ENCODE data around the gene NADK2. TPM values are rescaled to one million over a fixed set of nuclear protein-coding genes. Genes with fewer than 3 reads are reported as not detected.

Gene NADK2
- total RNA-seq, 1 experiment from 2014 or later: 21.2 TPM

DNA sequence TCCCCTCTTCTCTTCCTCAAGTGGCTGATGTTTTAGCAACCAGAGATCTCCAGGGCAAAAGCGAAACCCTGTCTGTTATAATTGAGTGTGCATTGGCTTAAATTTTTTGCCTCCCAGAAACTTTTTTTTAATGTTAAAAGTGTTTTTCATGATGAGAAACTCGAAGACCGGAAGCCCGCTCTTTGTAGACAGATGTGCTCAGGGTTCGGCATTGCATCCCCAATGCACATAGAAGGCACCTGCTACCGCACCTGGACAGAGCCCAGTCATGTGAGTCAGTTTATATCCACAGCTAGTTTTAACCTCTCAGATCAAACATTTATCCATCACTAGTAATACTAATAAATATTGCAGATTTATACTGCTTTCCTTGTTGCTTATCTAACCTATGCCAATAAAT, 19.5 kb upstream of the NADK2 start:
- CTCF ChIA-PET: no interaction called here
- H3K4me2 ChIP-seq (ENCODE audit: low read length): no peak overlapping the region

More for the DNA sequence above, 19.5 kb upstream of the NADK2 start:
- Histone ChIP-seq H2AFZ (ENCODE audit: low read depth, low read length, poor library complexity, severe bottlenecking) (no peak overlapping the region), H3K9me2 (ENCODE audit: insufficient read depth) (no peaks in the 10 kb centered on the region), H3K27me3 (ENCODE audit: insufficient read depth, low read length) (no peaks in the 10 kb centered on the region), H3K9me3 (ENCODE audit: control insufficient read depth in 1 of 2, insufficient read depth in 1 of 2, low read depth in 1 of 2, low read length in 2 of 2) (no peaks in the 10 kb centered on the region), H3K9ac (ENCODE audit: low read length) (no peak overlapping the region), H3K36me3 (ENCODE audit: control insufficient read depth in 1 of 2, insufficient read depth in 2 of 2, low read length in 2 of 2) (no peaks in the 10 kb centered on the region), H3K27ac (ENCODE audit: low read depth, low read length) (no peak overlapping the region), H4K20me1 (ENCODE audit: insufficient read depth) (no peaks in the 10 kb centered on the region), H3K4me1 (ENCODE audit: control insufficient read depth in 1 of 2, insufficient read depth in 2 of 2, low read length in 2 of 2) (no peaks in the 10 kb centered on the region), H3K4me3 (replicated peaks in 1 of 2; ENCODE audit: low read depth in 1 of 2, low read length in 2 of 2) (no peak overlapping the region), H3K79me2 (ENCODE audit: insufficient read depth, low read length) (no peaks in the 10 kb centered on the region)
- TF ChIP-seq TCF7L2 (IDR thresholded peaks at IDR 0.05; ENCODE audit: borderline replicate concordance, extremely low read depth, insufficient read depth, insufficient read length) (no peak), SP1 (IDR thresholded peaks at IDR 0.05; ENCODE audit: low read depth) (no peak), RAD21 (IDR thresholded peaks at IDR 0.05; ENCODE audit: low read depth) (no peak), SIN3A (IDR thresholded peaks at IDR 0.05; ENCODE audit: low read depth) (no peak), REST (IDR thresholded peaks at IDR 0.05; ENCODE audit: low read depth) (no peak), ZNF274 (IDR thresholded peaks at IDR 0.05; ENCODE audit: low read depth, low read length) (no peak), EZH2phosphoT487 (IDR thresholded peaks at IDR 0.05; ENCODE audit: borderline replicate concordance) (no peak), CEBPB (IDR thresholded peaks at IDR 0.05; ENCODE audit: low read depth) (no peak), CBX3 (IDR thresholded peaks at IDR 0.05; ENCODE audit: low read depth) (no peak)
- no peak for ATAC-seq
- RAD21 ChIA-PET (ENCODE audit: low non-redundant PET in 1 of 2, low total read pairs in 2 of 2, uncharacterized antibody in 2 of 2, unreplicated experiment in 2 of 2): no interaction called here
- POLR2A ChIA-PET: no interaction called here
- intact Hi-C loops (cut with micrococcal nuclease): no loop called here
- no peak for DNase-seq (ENCODE audit: low read depth, low spot score)
- no TSS peak for BruUV-seq (replicated peaks)

Measured in HCT116 (cell line).